Measurements from ENCODE around the gene MECP2.

MECP2 gene

DNA sequence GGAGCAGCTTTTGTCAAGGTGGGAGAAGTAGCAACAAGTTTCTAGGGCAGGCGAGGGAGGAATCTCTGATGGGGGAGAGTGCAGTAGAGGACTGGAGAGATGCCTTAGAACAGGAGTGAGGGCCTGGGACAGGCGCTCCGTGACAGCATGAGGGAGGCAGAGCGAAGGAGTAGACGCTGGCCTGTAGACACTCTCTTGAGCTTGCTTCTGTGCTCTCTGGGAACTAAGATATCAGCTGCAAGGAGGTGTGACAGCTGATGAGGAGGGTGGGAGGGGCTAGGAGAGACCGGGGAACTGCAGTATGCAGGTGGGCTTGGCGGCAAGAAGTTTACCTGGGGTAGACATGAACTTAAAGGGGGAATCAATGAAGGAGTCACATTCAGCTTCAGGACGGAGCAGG lies 35.7 kb downstream of the MECP2 start:
- DNase-seq (ENCODE audit: low read depth, low spot score), result no peak

DNA sequence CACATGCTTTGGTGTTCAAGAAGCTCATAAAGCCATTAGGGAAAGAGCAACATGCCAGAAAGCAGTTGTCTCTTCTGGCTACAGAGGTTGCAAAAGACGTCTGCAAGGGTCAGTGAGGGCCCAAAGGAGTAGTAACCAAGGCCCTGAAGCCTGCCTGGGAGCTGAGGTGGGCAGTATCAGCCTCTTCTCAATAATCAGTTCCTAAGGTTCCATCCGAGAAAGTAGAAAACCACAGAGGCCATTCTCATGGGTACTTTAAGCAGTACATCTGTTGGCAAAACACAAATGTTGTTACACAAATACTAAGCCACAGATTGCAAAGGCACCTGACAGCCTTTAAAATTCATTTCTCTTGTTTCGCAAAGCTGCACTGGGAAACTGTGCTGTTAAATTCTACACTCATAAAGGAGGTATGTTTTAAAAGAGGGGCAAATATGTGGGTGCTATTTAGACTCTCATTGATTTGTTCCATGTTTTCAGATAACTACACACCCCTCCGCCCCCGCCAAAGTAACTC lies 37.7 kb downstream of the MECP2 start:
- DNase-seq (ENCODE audit: low read depth, low spot score), result no peak

DNA sequence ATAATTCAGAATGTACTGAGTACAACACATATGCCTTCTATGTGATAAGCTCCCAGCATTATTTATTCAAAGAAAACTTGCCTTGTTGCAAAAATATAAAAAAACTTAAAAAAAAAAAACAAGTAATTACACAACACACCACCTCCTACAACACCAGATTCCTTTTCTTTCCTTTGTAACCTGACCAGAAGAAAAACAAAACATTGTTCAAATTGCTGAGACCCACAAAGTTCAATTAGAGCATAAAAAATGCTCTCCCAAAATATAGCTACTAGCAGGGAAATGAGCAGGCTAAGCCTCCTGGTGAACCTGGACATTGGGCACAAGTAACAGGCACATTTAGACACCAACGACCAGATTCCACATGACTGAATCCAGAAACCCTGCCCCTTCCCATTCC lies 38.3 kb downstream of the MECP2 start:
- DNase-seq (ENCODE audit: low read depth, low spot score), result no peak

DNA sequence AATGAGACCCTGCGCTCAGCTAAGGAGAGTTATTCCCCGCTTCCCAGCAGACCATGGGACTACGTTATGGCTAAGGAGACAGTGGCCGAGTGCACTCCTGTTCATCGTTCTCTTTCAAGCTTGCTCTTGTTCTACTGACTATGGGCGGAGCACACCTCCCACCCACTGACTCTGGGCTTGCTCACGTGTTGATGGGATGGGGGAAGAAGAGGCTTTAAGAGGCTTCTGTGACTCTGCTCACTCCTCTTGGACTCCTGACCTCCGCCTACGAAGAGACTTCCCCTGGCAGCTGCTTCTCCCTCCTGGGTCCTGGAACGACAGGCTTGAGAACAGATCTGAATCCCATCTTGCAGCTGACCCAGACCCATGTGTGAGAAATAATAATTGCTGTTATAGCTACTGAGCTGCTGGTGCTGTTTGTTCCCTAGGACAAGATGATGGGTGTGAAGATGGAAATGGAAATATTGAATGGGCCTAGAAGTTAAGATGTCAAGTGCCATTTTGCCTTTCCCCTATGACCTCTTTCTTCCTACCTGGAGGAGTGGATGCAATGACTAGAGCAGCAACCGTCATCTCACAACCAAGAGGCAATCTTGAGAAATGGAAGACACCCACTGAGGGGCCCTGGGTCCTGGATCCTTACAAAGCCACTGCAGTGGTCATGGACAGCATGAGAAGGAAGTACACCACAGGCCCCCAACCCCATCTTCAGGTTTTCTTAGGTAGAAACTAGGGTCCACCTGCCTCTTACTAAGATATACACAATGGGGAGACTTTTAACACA lies 39.1 kb downstream of the MECP2 start:
- no peak for DNase-seq (ENCODE audit: low read depth, low spot score)

DNA sequence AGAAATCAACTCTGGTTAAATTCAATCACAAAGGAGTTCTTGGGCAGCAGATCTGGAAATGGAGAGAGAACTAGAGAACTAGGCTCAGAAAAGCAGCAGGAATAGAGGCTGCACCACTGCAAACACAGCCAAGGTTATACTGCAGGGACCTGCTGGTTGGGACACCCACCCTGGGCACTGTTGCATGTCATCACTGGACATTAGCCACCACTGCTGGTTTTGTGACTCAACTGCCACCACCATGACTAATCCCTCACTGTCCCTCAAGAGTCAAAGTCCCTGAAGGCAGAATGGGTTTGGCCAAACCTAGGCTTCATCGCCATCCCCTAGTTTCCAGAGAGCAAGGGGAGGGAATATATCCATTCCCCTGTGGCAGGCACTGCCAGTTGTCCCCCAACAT lies 39.7 kb downstream of the MECP2 start:
- no peak for DNase-seq (ENCODE audit: low read depth, low spot score)

DNA sequence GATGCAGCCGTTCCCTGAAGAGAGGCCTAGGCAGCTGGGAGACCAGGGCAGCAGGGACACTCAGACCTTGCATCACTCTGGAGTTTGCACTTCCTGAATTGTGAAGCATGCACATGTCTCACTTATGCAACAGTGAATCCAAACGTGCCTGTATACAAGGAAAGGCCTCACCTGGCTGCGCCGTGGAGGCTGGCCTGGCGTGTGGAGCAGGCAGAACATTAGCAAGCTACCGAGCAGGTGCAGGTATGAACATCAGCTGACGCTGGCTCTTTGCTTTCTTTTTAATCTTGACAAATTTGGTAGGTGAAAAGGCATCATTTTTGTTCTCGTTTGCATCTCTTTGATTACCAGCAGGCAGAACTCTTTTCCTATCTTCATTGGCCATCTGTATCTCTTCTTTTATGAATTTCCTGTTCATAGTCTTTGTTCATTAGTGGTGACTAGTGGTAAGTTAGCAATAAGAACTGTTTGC lies 40.7 kb downstream of the MECP2 start:
- DNase-seq (ENCODE audit: low read depth, low spot score), result no peak

DNA sequence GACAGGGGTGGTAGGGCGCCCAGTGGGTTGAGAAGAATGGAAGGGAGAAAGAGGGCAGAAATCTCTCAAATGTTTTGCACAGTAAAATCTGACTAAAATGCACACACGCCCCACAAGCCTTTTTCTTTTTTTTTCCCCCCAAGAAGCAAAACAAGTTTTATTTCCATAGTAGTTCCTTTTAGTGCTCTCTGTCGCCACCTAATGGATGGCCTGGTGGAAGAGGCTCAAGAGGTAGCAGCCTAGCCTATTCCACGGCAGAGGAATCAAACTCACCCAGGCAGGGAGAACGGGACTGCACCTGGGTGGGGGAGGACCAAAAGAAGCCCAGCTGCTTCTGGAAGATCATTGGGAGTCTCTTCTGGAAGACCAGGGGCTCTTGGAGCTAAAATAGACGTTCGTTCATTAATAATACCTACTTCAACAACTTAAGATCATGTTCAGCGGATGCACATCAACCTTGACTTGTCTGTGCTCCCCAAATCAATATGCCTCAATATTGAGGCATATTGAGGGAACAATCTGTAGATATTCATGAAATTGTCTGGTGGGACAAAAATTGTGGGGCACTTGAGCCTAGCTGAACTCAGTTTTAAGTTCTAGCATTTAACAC lies 46.2 kb downstream of the MECP2 start:
- DNase-seq (ENCODE audit: low read depth, low spot score), result no peak

DNA sequence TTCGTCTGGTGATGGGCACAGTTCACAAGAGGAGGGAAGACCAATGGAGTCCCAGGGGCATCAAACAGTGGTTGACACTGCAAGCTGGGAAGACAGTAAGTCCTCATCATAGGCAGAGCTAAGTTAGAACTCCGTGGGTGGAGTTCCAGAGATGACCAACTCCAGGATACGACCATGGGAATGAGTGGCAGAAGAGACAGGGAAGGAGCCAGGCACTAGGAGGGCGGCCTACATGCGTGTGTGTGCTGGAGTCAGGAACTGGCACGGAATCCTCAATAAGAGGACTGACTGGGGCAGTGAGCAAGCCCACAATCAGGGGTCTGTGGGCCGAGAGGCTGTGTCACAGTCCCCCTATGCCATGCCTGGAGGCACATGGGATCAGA lies 47.4 kb downstream of the MECP2 start:
- no peak for DNase-seq (ENCODE audit: low read depth, low spot score)

DNA sequence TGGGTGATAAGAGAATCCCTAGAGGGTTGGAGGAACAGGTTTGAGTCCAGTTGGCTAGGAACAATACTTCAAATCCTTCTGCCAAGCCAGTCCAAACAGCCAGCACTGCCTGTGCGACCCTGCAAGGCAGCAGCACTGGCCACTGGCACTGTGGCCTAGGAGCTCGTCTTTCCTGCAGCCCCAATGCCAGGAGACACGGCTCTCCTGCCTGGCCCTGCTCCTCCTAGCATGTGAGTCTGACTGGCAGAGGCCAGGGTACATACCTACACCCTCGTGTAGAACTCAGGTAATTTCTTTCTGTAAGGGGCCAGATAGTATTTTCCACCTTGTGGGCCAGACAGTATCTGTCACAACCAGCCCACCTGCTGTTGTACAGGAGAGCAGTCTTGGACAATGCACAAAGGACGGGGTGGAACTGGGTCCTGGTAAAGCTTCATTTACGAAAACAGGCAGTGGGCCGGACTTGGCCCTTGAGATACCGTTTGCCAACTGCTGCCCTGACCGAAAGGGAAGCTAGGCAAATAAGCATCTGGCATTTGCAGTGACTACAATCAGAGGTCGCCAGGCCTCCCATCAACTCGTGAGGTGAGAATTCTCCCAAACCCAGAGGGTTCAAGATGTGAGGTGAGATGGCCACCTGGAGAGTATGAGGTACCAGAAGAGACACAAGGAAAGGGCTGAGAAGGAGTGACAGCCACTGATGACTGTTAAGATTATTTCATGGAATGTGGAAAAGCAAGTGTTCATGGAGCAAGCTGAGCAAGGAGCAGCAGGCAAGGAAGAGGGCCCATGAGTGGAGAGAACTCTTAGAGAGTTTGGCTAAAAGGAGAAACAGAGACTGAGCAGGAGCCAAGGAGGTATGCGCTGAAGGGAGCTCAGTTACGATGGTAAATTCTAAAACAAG lies 48.1 kb downstream of the MECP2 start:
- DNase-seq (ENCODE audit: low read depth, low spot score), result no peak

DNA sequence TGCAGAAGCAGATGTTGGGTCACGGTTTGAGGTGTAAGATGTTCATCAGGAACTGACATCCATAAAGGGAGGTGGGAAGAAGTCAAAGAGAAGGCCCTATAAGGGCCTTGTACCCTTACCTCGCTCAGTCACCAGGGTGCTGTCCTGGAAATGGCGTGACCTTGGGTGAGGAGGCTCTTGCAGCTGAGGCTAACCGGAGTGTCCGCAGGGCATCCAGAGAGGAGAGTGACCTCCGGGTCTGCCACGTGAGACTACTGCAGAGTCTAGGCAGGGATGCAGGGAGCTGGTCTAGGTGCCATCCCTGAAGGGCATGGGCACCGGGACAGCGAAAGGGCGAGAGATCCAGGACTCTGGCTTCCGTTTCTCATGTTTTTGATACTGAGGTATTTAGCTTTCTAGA lies 49.1 kb downstream of the MECP2 start:
- DNase-seq (ENCODE audit: low read depth, low spot score), result no peak

DNA sequence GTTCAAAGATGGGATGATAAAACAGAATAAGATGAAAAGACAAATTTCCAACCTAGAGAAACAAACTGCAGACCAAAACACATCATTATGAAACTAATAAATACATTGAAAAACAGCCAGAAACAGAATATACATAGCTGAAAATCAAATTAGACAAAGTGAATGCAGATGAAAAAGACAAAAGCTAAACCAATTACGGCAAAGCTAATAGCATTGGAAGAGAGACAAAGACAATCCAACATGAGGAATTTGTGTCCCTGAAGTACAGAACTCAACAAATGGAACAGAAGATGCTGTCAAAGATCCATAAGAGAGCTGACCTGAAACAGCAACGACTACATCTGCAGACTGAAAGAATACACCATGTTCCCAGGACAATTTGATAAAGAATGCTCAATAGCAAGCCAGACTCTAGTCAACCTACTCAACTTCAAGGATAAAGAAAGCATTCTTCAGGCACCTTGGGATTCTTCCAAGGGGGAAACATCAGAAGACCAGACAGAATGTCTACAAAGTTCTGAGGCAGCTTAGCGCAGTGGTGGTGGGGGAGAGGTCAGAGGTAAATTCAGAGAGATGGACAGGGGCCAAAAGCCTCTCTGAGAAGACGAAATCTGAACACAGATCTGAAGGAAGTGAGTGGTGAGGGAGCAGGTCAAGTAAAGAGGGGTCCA lies 50.4 kb downstream of the MECP2 start:
- no peak for DNase-seq (ENCODE audit: low read depth, low spot score)

DNA sequence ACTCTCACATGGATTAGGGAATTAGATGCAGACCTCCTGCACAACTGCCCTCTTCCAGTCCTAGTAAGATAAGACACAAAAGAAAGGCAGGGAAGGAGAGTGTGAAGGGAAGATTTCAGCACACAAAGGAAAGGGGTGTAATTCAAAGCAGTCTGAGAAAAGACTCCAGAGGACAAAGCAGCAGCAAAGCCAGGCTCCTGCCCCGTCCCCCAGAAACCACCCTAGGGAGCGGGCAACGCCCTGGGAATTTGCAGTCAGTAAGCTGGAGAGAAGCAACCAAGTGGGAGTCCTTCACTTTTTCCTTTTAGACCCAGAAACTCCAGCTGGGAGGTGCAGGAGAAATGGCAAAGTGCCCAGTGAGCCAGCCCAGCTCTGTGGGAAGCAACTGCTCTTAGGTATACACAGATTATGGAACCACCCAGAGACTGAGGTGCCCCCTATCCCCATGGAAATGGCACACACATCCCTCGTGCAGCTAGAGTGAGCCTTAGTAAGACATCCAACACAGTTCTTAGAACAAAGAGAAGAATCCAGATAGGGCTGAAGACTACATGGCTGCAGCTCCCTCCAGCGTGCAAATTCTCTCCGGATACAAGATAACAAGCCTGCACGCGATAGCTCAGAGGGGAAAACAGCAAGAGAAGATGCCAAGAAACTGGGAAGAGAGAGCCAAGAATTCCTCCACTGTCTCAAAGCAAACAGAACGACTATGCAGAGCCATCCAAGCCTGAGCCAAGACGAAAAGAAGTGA lies 51.3 kb downstream of the MECP2 start:
- no peak for DNase-seq (ENCODE audit: low read depth, low spot score)

DNA sequence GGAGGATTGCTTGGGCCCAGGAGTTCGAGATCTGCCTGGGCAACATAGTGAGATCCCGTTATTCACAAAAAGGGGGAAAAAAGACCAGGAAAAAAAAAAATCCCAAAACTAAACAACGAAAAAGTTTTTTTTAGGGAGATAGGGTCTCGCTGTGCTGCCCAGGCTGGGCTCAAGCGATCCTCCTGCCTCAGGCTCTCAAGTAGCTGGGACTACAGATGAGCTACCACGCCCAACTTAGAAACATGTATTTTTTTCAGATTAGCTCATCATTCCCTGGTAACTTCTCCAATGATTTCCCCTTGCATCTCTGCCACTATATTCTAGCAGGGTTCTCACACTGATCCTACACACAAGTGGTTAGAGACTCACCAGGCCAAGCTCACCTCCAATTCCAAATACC lies 53.4 kb downstream of the MECP2 start:
- no peak for DNase-seq (ENCODE audit: low read depth, low spot score)

DNA sequence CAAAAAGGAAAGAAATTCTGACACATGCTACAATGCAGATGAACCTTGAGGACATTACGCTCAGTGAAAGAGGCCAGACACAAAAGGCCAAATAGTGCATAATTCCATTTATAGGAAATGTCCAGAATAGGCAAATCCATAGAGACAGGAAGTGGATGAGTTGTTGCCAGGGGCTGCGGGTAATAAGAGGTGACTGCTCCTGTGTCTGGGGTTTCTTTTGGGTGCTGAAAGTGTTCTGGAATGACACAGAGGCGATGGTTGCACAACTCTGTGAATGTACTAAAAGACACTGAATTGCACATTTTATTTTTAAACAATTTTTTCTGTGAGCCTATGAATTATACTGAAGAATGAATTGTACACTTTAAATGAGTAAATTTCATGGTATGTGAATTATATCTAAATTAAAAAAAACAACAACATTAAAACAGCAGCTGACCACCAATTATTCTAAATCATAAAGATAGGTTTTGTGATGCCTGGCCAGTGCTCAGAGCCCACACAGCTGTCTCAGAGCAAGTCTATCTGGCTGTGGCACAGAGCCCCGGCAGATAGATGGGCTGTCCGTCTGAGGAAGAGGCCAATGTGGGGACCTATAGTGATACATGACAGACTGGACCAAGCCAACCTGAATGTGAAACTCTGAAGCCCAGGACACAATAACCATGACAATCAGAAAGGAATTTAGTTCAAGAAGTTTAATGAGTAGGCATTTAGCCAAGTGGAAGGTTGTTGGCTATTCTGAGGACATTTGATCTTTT lies 54.3 kb downstream of the MECP2 start:
- no peak for DNase-seq (ENCODE audit: low read depth, low spot score)

DNA sequence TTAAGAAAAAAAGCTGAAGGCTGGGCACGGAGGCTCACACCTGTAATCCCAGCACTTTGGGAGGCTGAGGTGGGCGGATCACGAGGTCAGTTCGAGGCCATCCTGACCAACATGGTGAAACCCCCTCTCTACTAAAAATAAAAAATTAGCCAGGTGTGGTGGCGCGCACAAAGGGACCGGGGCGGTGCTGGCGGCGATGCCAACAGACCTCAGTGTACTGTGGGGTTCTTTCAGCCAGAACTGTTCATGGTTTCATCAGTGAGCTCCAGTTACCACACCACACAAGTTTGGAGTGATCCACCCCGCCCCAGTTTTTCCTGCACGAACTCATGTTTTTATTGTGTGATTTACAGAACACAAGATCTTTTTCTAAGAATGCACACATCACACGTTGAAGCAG lies 56.7 kb downstream of the MECP2 start:
- no peak for DNase-seq (ENCODE audit: low read depth, low spot score)

DNA sequence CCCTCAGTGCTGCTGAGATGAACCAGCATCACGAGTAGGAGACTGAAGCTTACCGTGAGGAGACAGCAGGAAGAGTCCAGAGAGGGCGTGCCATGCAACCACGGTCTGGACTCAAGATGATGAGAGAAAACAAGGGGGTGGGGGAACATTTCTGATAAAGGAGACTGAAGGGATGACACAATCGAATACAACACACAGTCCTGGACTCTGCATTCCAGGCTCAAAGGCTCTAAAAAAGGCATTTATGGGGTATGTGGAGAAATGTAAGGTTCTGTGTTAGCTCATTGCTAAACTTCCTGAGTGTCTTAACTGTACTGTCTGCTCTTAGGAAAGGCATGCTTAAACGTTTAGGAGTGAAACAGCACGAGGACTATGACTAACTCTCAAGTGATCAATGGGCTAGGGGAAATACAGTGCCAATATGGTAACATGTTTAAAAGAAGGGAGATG lies 57.2 kb downstream of the MECP2 start:
- no peak for DNase-seq (ENCODE audit: low read depth, low spot score)

DNA sequence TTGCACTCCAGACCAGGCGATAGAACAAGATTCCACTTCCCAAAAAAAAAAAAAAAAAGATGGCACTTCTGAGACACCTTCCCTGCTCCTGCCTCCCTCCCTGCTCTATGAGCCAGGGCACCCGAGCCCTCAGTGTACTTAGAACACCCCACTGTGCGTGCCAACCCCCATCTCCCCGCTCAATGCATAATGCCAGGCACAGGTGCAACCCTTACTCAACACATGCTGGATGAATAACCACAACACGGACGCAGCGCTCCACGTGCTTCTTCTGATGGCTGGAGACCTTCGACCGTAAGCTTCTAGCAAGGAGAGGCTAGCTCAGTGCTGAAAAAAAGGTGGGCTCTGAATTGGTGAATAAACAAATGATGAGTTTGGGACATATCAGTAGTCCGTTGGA lies 57.9 kb downstream of the MECP2 start:
- DNase-seq (ENCODE audit: low read depth, low spot score), result no peak

DNA sequence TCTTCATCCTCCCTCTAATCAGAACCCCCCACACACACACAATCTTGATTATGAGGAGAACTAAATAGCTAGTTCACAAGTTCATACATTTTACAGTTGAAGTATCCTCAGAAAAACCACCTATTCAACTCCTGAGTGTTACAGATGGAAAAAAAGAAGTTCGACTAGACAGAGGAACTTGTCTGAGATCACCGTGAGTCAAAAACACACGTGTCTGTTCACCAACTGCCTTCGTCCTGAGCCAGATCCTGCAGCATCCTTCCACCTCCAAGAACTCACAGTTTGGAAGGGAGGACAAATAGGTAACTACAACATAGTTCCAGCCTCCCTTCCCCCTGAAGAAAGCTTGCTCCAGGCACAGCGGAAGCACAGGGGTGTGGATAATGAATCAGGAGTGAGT lies 58.9 kb downstream of the MECP2 start:
- no peak for DNase-seq (ENCODE audit: low read depth, low spot score)

DNA sequence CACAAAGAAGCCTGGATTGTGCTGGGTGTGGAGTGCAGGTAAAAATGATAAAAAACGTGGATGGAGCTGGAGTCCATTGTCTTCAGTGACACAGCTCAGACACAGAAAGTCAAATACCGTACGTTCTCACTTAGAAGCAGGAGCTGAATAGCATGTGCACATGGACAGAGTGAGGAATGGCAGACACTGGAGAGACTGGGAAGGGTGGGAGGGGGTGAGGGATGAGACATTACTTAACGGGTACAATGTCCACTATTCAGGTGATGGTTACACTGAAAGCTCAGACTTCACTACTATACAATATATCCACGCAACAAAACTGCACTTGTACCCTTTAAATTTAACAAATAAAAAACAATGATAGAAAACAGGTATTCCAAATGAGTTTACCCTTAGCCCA lies 59.8 kb downstream of the MECP2 start:
- no peak for DNase-seq (ENCODE audit: low read depth, low spot score)

DNA sequence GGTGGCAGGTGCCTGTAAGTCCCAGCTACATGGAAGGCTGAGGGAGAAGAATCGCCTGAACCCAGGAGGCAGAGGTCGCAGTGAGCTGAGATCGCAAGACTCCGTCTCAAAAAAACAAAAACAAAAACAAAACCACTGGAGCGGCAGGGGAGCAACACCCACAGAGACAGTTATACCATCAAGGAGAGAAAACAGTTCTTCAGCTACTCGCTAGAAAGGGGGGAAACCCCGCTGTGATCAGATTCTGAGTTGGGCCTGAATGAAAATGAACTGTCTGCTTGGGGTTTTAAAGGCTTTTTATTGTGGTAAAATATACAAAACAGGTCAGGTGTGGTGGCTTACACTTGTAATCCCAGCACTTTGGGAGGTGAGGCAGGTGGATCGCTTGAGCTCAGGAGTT lies 61.0 kb downstream of the MECP2 start:
- DNase-seq (ENCODE audit: low read depth, low spot score), result no peak

All from iPS DF 19.7 (cell line).